KMS-11 (cell line): ENCODE results near the gene AUTS2.

Experiments
- H2AFZ ChIP-seq: fragments of 200-600 bp; sonication (generic); 2 replicates; pipeline ENCODE4 v1.6.1; 2016; ENCODE audit warnings: antibody characterized with exemption, mixed run types, low read depth
- H3K27ac ChIP-seq: fragments of 200-600 bp; sonication (generic); 2 replicates; pipeline ENCODE4 v1.6.1; 2016; ENCODE audit warnings: mild to moderate bottlenecking, mixed run types
- H3K27me3 ChIP-seq: fragments of 200-600 bp; sonication (generic); 2 replicates; pipeline ENCODE4 v1.6.1; 2017; ENCODE audit warnings: mild to moderate bottlenecking, low read depth, mixed run types, moderate library complexity; ENCODE audit not compliant: insufficient read depth
- H3K36me3 ChIP-seq: fragments of 200-600 bp; sonication (generic); 2 replicates; pipeline ENCODE4 v1.6.1; 2017; ENCODE audit warnings: mild to moderate bottlenecking, mixed run types; ENCODE audit not compliant: insufficient read depth
- H3K4me1 ChIP-seq: fragments of 200-600 bp; sonication (generic); 2 replicates; pipeline ENCODE4 v1.6.1; 2016; ENCODE audit warnings: mild to moderate bottlenecking, low read depth, mixed run types; ENCODE audit not compliant: poor library complexity, severe bottlenecking
- H3K4me2 ChIP-seq: fragments of 200-600 bp; sonication (generic); 2 replicates; pipeline ENCODE4 v1.7.0; 2016; ENCODE audit warnings: mild to moderate bottlenecking, mixed run types
- H3K4me3 ChIP-seq: fragments of 200-600 bp; sonication (generic); IDR thresholded peaks from 2 replicates; pipeline ENCODE4 v1.6.1; 2017; ENCODE audit warnings: low read depth, low read length, mixed read lengths; ENCODE audit not compliant: insufficient read depth
- H3K79me2 ChIP-seq: fragments of 200-600 bp; sonication (generic); 2 replicates; pipeline ENCODE4 v1.6.1; 2016; ENCODE audit warnings: low read depth, mixed run types; ENCODE audit not compliant: insufficient read depth
- H3K9ac ChIP-seq: fragments of 200-600 bp; sonication (generic); 2 replicates; pipeline ENCODE4 v1.6.1; 2016; ENCODE audit warnings: mild to moderate bottlenecking, mixed run types
- H4K20me1 ChIP-seq: fragments of 200-600 bp; sonication (generic); 2 replicates; pipeline ENCODE4 v1.6.1; 2016; ENCODE audit warnings: mild to moderate bottlenecking, mixed run types; ENCODE audit not compliant: insufficient read depth
- CTCF ChIP-seq: fragments of 200-600 bp; sonication (generic); conservative IDR thresholded peaks from 2 replicates; pipeline ENCODE4 v1.6.1; 2017; ENCODE audit warnings: low read depth, mild to moderate bottlenecking, antibody characterized with exemption, low read length, moderate library complexity, mixed read lengths

Gene AUTS2

GRCh38 chr7:70148997-70149396, 550.7 kb downstream of the AUTS2 start:
- no peak for TF ChIP-seq CTCF
- H3K36me3 ChIP-seq = no peaks in the 10 kb centered on the region

GRCh38 chr7:70152313-70152712, 554.0 kb downstream of the AUTS2 start:
- Histone ChIP-seq H3K27ac (no peak overlapping the region), H2AFZ (no peak overlapping the region), H3K4me1 (no peaks in the 10 kb centered on the region), H4K20me1 (no peaks in the 10 kb centered on the region), H3K4me2 (no peak overlapping the region), H3K4me3 (no peak overlapping the region), H3K9ac (no peak overlapping the region), H3K79me2 (no peaks in the 10 kb centered on the region), H3K36me3 (no peaks in the 10 kb centered on the region), H3K27me3 (no peaks in the 10 kb centered on the region)
- no peak for TF ChIP-seq CTCF

More at GRCh38 chr7:70148997-70149396, 550.7 kb downstream of the AUTS2 start:
- Histone ChIP-seq H3K4me2 (no peak overlapping the region), H3K4me3 (no peak overlapping the region), H3K27ac (no peak overlapping the region), H3K4me1 (no peaks in the 10 kb centered on the region), H3K9ac (no peak overlapping the region), H2AFZ (no peak overlapping the region), H3K79me2 (no peaks in the 10 kb centered on the region), H3K27me3 (no peaks in the 10 kb centered on the region), H4K20me1 (no peaks in the 10 kb centered on the region)

- H2AFZ ChIP-seq = no peak overlapping the region
- H3K9ac ChIP-seq = no peak overlapping the region
- H3K4me2 ChIP-seq = no peak overlapping the region
- no peak overlapping the region for H3K27ac ChIP-seq
- TF ChIP-seq CTCF = no peak
- no peaks in the 10 kb centered on the region for H3K36me3 ChIP-seq
- H3K27me3 ChIP-seq = no peaks in the 10 kb centered on the region
- H3K4me1 ChIP-seq = no peaks in the 10 kb centered on the region
- H3K79me2 ChIP-seq = no peaks in the 10 kb centered on the region
- H3K4me3 ChIP-seq = no peak overlapping the region
- H4K20me1 ChIP-seq = no peaks in the 10 kb centered on the region
Measured at GRCh38 chr7:70153933-70154332, 555.7 kb downstream of the AUTS2 start.

DNA sequence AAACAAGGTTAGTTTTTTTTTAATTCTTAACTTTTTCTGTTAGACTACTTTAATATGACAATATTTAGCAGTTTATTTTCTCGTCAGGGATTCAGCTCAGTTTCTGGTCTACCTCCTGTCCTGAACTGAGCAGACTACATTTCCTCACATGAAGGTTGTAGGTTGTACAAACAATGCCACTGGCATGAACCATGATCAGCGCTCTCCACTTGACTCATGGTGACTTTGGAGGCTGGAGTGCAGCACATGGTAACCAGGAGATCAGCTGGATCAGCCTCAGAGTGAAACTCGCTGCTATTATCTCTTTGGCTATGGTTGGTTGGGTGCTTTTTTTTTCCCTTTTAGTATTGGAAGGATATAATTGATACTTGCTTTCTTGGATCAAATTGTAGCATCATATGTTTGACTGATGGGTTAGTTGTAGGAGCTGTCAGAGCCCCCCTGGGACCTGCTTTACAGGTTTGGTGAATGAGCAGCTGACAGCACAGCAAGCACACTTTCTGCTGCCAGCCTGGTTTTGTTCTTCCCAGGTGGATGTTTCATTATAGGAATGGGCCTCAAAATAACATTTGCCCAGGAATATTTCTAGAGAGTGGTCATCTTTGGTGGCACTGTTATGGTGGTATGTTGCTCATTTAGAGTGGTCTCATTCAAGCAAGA, 556.4 kb downstream of the AUTS2 start:
- Histone ChIP-seq H3K36me3 (no peaks in the 10 kb centered on the region), H4K20me1 (no peaks in the 10 kb centered on the region), H2AFZ (no peak overlapping the region), H3K9ac (no peak overlapping the region), H3K4me3 (no peak overlapping the region), H3K79me2 (no peaks in the 10 kb centered on the region), H3K27me3 (no peaks in the 10 kb centered on the region), H3K4me2 (no peak overlapping the region), H3K27ac (no peak overlapping the region), H3K4me1 (no peaks in the 10 kb centered on the region)
- no peak for TF ChIP-seq CTCF
